ENCODE results near the gene WDR81. TPM values are rescaled to one million over a fixed set of nuclear protein-coding genes. Genes with fewer than 3 reads are reported as not detected.
"Not testable (repeated sequence)": the region's sequence is repeated elsewhere in the genome, so short reads cannot be mapped to it uniquely, and the experiment has no call there.

Gene WDR81
- total RNA-seq, 1 donor from 2014 or later: 49.9 TPM

DNA sequence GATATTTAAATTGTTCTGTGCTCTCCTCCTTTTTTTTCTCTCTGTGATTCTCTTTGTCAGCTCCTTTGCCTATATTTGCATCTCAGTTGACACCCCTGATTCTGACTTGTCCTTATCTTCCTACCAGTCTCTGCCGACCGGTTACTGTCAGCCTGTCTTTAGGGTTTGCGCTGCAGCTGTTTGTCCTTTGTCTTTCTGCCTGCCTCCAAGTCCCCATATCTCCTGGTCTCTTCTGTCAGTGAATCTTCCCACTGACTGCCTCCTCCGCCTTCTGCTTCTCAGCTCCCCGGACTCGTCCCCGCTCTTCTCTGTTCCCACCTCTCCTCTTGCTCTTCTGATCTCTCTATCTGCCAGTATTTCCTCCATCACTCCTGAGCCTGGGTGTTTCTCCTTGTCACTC, 19.5 kb upstream of the WDR81 start:
- no peaks in the 10 kb centered on the region for H3K27me3 ChIP-seq (ENCODE audit: low read depth)
- no peaks in the 10 kb centered on the region for H3K9me3 ChIP-seq
- no peak for TF ChIP-seq CTCF (IDR thresholded peaks at IDR 0.05)
- DNase-seq (no peak), ATAC-seq (no peak)
- H3K4me1 ChIP-seq: peaks cover 12% of the 10 kb centered on the region
- no peak overlapping the region for H3K27ac ChIP-seq
- intact Hi-C loops (cut with DNase I): no loop called here
- no peak overlapping the region for H3K4me3 ChIP-seq
- no peaks in the 10 kb centered on the region for H3K36me3 ChIP-seq

DNA sequence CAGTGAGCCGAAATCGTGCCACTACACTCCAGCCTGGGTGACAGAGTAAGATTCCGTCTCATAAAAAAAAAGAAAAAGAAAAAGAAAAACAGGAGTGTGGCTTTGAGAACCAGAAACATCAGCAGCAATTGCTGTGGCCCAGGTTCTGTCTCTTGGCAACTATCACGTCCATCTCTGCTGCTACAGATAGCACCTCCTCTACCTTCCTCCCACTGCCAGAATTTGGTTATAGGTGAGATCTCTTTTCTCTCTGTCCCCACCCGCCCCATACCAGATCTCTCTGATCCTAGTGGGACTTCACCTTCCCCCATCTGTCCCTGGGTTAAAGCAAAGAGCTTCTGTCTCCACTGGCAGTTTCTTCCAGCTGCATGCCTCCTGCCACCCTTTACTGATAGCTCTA, 17.4 kb upstream of the WDR81 start:
- no peak overlapping the region for H3K4me3 ChIP-seq
- peaks cover 30% of the 10 kb centered on the region for H3K4me1 ChIP-seq
- H3K27me3 ChIP-seq (ENCODE audit: low read depth): no peaks in the 10 kb centered on the region
- no peaks in the 10 kb centered on the region for H3K9me3 ChIP-seq
- H3K36me3 ChIP-seq: peaks cover 11% of the 10 kb centered on the region
- TF ChIP-seq CTCF (IDR thresholded peaks at IDR 0.05): no peak
- ATAC-seq (no peak), DNase-seq (no peak)
- no peak overlapping the region for H3K27ac ChIP-seq
- intact Hi-C loops (cut with DNase I): no loop called here

DNA sequence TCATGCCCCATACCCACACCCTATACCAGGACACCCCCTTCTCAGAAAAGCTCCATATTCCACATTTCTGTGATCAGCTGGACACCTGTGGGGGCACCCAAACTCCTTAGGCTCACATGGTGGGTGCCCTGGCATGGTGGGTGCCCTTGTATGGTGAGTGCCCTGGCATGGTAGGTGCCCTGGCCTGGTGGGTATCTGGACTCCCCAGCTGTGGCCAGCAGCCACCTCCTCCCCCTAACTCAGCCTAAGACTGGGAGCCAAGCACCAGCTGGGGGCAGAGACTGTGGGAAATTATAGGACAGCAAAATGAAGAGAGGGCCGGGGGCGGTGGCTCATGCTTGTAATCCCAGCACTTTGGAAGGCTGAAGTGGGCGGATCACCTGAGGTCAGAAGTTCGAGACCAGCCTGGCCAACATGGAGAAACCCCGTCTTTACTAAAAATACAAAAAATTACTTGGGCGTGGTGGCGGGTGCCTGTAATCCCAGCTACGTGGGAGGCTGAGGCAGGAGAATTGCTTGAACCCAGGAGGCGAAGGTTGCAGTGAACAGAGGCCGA, 15.6 kb upstream of the WDR81 start:
- H3K4me3 ChIP-seq: peak overlapping the region; percentile 81
- H3K9me3 ChIP-seq; H3K27ac ChIP-seq; DNase-seq; ATAC-seq; H3K27me3 ChIP-seq (ENCODE audit: low read depth); intact Hi-C loops (cut with DNase I): not testable (repeated sequence)
- peaks cover 29% of the 10 kb centered on the region for H3K36me3 ChIP-seq
- peaks cover 47% of the 10 kb centered on the region for H3K4me1 ChIP-seq

GRCh38 chr17:1709403-1709951, 15.0 kb upstream of the WDR81 start:
- H3K4me3 ChIP-seq: peak overlapping the region; percentile 81
- H3K9me3 ChIP-seq: no peaks in the 10 kb centered on the region
- TF ChIP-seq CTCF (IDR thresholded peaks at IDR 0.05): no peak
- H3K27ac ChIP-seq: peak overlapping the region; percentile 87
- H3K27me3 ChIP-seq (ENCODE audit: low read depth): no peaks in the 10 kb centered on the region
- intact Hi-C loops (cut with DNase I): no loop called here
- peaks cover 53% of the 10 kb centered on the region for H3K4me1 ChIP-seq
- ATAC-seq (peak; percentile 13 to 41), DNase-seq (no peak)
- H3K36me3 ChIP-seq: peaks cover 32% of the 10 kb centered on the region

DNA sequence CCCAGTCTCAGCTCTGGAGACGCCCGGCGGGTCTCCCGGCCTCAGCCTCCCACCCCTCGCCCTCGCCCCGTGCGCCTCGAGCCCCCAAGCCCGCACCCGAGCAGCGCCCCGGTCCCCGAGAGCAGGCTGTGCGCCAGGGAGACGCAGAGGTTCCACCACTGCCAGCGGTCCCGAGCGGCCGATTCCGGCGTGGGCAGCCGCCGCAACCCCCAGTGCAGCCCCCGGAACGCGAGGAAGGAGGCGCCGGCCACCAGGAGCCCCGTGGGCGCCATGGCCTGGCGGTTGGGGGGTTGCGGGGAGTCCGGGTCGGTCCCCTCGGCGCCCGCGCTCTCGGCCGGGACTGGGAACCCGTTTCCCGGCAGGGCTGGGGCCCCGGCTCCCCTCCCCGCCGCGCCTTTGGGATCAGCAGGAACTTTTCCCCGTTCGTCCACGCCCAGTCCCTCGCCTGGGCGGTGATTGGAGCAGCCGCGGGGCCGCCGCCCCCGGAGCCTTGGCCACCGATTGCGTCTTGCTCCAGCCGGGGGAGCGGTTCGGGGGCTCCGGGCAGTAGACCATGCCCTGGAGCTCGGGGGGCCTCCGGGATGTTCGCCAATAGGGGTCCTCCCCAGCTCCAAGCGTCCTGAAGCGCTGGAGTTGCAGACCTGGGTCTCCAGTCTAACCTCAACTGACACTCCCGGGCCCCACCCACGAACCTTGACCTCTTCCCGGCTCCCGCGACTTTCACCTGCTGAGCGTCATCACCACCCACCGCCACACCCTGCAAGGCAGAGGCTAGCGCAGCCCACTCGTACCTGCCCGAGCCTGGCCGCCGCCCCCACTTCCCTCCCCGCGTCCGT, 14.3 kb upstream of the WDR81 start, which contains the start of gene TLCD2:
Gene TLCD2 (minus strand): TSS at position 407 of the 836 bp plus-strand sequence. CDS start 135 bp downstream, at position 272.
- TF ChIP-seq CTCF (IDR thresholded peaks at IDR 0.05): no peak
- H3K36me3 ChIP-seq: peaks cover 32% of the 10 kb centered on the region
- intact Hi-C loops (cut with DNase I): no loop called here
- no peaks in the 10 kb centered on the region for H3K9me3 ChIP-seq
- DNase-seq (peak; percentile 84), ATAC-seq (peak; percentile 77)
- H3K27me3 ChIP-seq (ENCODE audit: low read depth): no peaks in the 10 kb centered on the region
- H3K4me3 ChIP-seq: peak within 1 kb of the TSS; percentile 81
- peak within 1 kb of the TSS; percentile 87 for H3K27ac ChIP-seq
- H3K4me1 ChIP-seq: peaks cover 60% of the 10 kb centered on the region

Data from lower lobe of right lung (tissue), 2 donors.